Duodenal mucosa (tissue), 2 donors: ENCODE data around the gene VGLL4.

ENCODE experiments used
- H3K27ac ChIP-seq: one replicate; pipeline ENCODE4 v1.7.0; 2013; ENCODE audit warnings: low read depth, low read length
- H3K27me3 ChIP-seq, 2 donors: one replicate each; pipeline ENCODE4 v1.7.0; 2013; ENCODE audit warnings: low read length in 2 of 2, control low read depth in 1 of 2; ENCODE audit not compliant: insufficient read depth in 2 of 2, control insufficient read depth in 1 of 2
- H3K36me3 ChIP-seq, 2 donors: one replicate each; pipeline ENCODE4 v1.7.0; 2013; ENCODE audit warnings: low read length in 2 of 2, control low read depth in 1 of 2; ENCODE audit not compliant: insufficient read depth in 2 of 2, control insufficient read depth in 1 of 2
- H3K4me1 ChIP-seq, 2 donors: one replicate each; pipeline ENCODE4 v1.7.0; 2013; ENCODE audit warnings: low read length in 2 of 2, control low read depth in 1 of 2; ENCODE audit not compliant: insufficient read depth in 2 of 2, control insufficient read depth in 1 of 2
- H3K4me3 ChIP-seq, 2 donors: one replicate each; pipeline ENCODE4 v1.7.0; 2013; ENCODE audit warnings: low read length in 2 of 2, low read depth in 1 of 2
- H3K9ac ChIP-seq, 2 donors: one replicate each; pipeline ENCODE4 v1.7.0; 2013; ENCODE audit warnings: low read length in 2 of 2, low read depth in 1 of 2
- H3K9me3 ChIP-seq, 2 donors: one replicate each; pipeline ENCODE4 v1.7.0; 2013; ENCODE audit warnings: low read length in 2 of 2, control low read depth in 1 of 2; ENCODE audit not compliant: control insufficient read depth in 1 of 2

VGLL4 gene

GRCh38 chr3:11544412-11545181 is 99.1 kb downstream of the VGLL4 start:
- Histone ChIP-seq H3K27ac (no peak overlapping the region), H3K36me3 (no peaks in the 10 kb centered on the region), H3K27me3 (no peaks in the 10 kb centered on the region), H3K4me1 (peaks cover 4 to 5% of the 10 kb centered on the region in 2 donors), H3K4me3 (no peak overlapping the region), H3K9me3 (no peaks in the 10 kb centered on the region), H3K9ac (no peak overlapping the region)

DNA sequence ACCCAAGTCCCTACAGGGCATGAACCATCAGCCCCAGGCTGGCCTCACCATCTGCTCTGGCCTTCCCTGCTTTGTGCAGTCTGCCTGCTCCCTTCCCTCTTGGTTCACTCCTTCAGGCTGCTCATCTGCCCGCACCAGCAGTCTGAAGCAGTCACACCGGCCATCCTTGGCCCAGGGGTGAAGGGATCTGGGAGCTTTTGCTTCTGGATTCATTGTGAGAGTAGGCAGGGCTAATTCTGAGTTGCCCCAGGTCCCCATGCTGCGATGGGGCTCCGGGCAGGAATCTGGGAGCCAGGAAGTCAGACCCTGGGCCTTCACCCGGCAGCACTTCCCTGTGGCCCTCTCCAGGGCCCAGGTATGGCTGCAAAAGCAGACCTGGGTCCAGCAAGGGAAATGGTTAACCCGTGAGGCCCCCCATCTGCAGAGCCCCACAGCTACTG is 99.7 kb downstream of the VGLL4 start:
- Histone ChIP-seq H3K9ac (no peak overlapping the region), H3K36me3 (no peaks in the 10 kb centered on the region), H3K4me3 (no peak overlapping the region), H3K4me1 (peaks cover 4% of the 10 kb centered on the region in 2 donors), H3K27me3 (no peaks in the 10 kb centered on the region), H3K27ac (no peak overlapping the region), H3K9me3 (no peaks in the 10 kb centered on the region)

- Histone ChIP-seq H3K9ac (no peak overlapping the region), H3K27me3 (no peaks in the 10 kb centered on the region), H3K36me3 (no peaks in the 10 kb centered on the region), H3K9me3 (no peaks in the 10 kb centered on the region), H3K27ac (no peak overlapping the region), H3K4me3 (no peak overlapping the region), H3K4me1 (no peaks in the 10 kb centered on the region)
Measured at GRCh38 chr3:11543141-11543947, 100.4 kb downstream of the VGLL4 start.

- Histone ChIP-seq H3K4me3 (no peak overlapping the region), H3K27ac (no peak overlapping the region), H3K9me3 (no peaks in the 10 kb centered on the region), H3K36me3 (no peaks in the 10 kb centered on the region), H3K4me1 (no peaks in the 10 kb centered on the region), H3K9ac (no peak overlapping the region), H3K27me3 (no peaks in the 10 kb centered on the region)
Measured at GRCh38 chr3:11542551-11542950, 101.2 kb downstream of the VGLL4 start.

GRCh38 chr3:11541321-11542303 is 102.1 kb downstream of the VGLL4 start:
- H3K4me1 ChIP-seq, result no peaks in the 10 kb centered on the region
- H3K9ac ChIP-seq, result no peak overlapping the region
- H3K9me3 ChIP-seq, result no peaks in the 10 kb centered on the region
- H3K4me3 ChIP-seq, result no peak overlapping the region
- no peaks in the 10 kb centered on the region for H3K36me3 ChIP-seq
- H3K27me3 ChIP-seq, result no peaks in the 10 kb centered on the region
- no peak overlapping the region for H3K27ac ChIP-seq

- Histone ChIP-seq H3K9ac (no peak overlapping the region), H3K36me3 (no peaks in the 10 kb centered on the region), H3K4me3 (no peak overlapping the region), H3K9me3 (no peaks in the 10 kb centered on the region), H3K4me1 (no peaks in the 10 kb centered on the region), H3K27me3 (no peaks in the 10 kb centered on the region), H3K27ac (no peak overlapping the region)
Measured at GRCh38 chr3:11539677-11540076, 104.0 kb downstream of the VGLL4 start.

GRCh38 chr3:11539218-11539617 is 104.5 kb downstream of the VGLL4 start:
- Histone ChIP-seq H3K36me3 (no peaks in the 10 kb centered on the region), H3K9ac (no peak overlapping the region), H3K27ac (no peak overlapping the region), H3K27me3 (no peaks in the 10 kb centered on the region), H3K4me1 (no peaks in the 10 kb centered on the region), H3K4me3 (no peak overlapping the region), H3K9me3 (no peaks in the 10 kb centered on the region)

GRCh38 chr3:11538581-11538980 is 105.1 kb downstream of the VGLL4 start:
- Histone ChIP-seq H3K9ac (no peak overlapping the region), H3K4me1 (no peaks in the 10 kb centered on the region), H3K4me3 (no peak overlapping the region)

GRCh38 chr3:11536936-11537612 is 106.6 kb downstream of the VGLL4 start:
- no peaks in the 10 kb centered on the region for H3K9me3 ChIP-seq
- no peak overlapping the region for H3K9ac ChIP-seq
- H3K4me1 ChIP-seq, result no peaks in the 10 kb centered on the region
- no peaks in the 10 kb centered on the region for H3K27me3 ChIP-seq
- no peak overlapping the region for H3K4me3 ChIP-seq
- no peaks in the 10 kb centered on the region for H3K36me3 ChIP-seq
- no peak overlapping the region for H3K27ac ChIP-seq

More at GRCh38 chr3:11538581-11538980, 105.1 kb downstream of the VGLL4 start:
- Histone ChIP-seq H3K27me3 (no peaks in the 10 kb centered on the region), H3K27ac (no peak overlapping the region), H3K9me3 (no peaks in the 10 kb centered on the region), H3K36me3 (no peaks in the 10 kb centered on the region)
